C4-2B (cell line): Measurements from ENCODE around the gene NUP85.
A peak's percentile ranks its signal among the peaks of the same experiment; 100 is the strongest.

Experiments
- H3K27ac ChIP-seq: fragments of 450-650 bp; 2 replicates; pipeline ENCODE4 v1.5.1; 2017
- CTCF ChIP-seq: fragments of 450-650 bp; conservative IDR thresholded peaks from 2 replicates; pipeline ENCODE4 v1.5.1; 2017; ENCODE audit warnings: mild to moderate bottlenecking
- ZFX ChIP-seq: fragments of 450-650 bp; IDR thresholded peaks from 2 replicates; pipeline ENCODE4 v1.6.1; 2017

The NUP85 gene

GRCh38 chr17:75207760-75208159 is 2.3 kb downstream of the NUP85 start:
- H3K27ac ChIP-seq, result no peak overlapping the region; the same call in 1 of the 2 replicates
- TF ChIP-seq CTCF (no peak), ZFX (no peak)

DNA sequence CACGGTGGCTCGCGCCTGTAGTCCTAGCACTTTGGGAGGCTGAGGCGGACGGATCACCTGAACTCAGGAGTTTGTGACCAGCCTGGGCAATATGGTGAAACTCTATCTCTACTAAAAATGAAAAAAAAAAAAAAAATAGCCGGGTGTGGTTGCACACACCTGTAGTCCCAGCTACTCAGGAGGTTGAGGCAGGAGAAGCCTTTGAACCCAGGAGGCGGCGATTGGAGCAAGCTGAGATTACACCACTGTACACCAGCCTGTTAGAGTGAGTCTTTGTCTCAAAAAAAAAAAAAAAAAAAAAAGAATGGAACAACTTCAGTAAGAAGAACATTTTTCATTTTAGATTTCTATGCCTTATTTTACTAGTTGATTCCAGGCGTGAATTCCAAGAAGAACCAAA is 2.7 kb downstream of the NUP85 start:
- H3K27ac ChIP-seq, result no peak overlapping the region
- TF ChIP-seq ZFX, result no peak

- no peak overlapping the region for H3K27ac ChIP-seq
- TF ChIP-seq CTCF (no peak), ZFX (no peak)
Measured at GRCh38 chr17:75209061-75209460, 3.6 kb downstream of the NUP85 start.

GRCh38 chr17:75218131-75218530 is 12.7 kb downstream of the NUP85 start:
- no peak overlapping the region for H3K27ac ChIP-seq
- no peak for TF ChIP-seq ZFX
- no peak for TF ChIP-seq CTCF

DNA sequence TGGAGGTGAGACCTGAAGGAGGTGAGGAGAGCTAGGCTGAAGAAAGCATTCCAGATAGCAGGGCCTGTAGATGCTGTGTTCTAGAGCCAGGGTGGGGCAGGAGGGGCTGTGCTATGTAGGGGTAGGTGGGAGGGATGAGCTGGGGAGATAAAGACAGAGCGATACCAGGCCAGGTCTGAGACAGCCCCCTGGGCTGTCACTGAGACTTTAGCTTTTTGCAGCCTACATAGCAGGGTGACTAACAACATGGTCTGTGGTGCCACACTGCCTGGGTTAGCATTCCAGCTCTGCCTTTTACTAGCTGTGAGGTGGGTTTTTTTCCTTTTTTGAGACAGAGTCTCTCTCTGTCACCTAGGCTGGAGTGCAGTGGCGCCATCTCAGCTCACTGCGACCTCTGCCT is 14.3 kb downstream of the NUP85 start:
- TF ChIP-seq CTCF (no peak), ZFX (no peak)

GRCh38 chr17:75225016-75225415 is 19.5 kb downstream of the NUP85 start:
- no peak overlapping the region for H3K27ac ChIP-seq
- TF ChIP-seq ZFX (no peak), CTCF (no peak)

More for the DNA sequence above, 14.3 kb downstream of the NUP85 start:
- no peak overlapping the region for H3K27ac ChIP-seq

GRCh38 chr17:75227729-75228128 is 22.2 kb downstream of the NUP85 start:
- TF ChIP-seq CTCF, result no peak
- TF ChIP-seq ZFX, result no peak

DNA sequence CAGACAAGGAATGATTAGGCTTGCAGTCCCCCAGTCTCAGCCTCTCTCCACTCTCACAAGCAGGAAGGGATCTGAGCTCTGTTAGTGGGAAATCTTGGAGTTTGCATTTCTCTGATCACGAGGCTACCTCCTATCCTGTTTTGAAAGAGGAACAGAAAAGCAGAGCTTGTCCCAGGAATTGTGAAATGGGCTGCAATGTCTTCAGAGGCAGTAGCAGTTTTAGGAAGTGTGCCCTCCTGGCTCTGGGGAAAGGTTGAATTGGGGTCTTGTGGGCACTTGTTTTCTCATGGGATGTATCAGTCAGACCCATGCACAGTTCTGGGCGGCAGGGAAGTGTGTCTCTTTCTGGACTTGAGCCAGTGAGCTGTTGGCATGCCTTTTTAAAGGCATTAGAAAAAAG is 22.8 kb downstream of the NUP85 start:
- no peak for TF ChIP-seq ZFX
- TF ChIP-seq CTCF, result no peak
- peak overlapping the region; percentile 8; the same call in 1 of the 2 replicates for H3K27ac ChIP-seq

More at GRCh38 chr17:75227729-75228128, 22.2 kb downstream of the NUP85 start:
- peak overlapping the region; percentile 40 for H3K27ac ChIP-seq
